H1 (cell line): ENCODE results near the gene HS1BP3.

Source experiments
- BACH1 ChIP-seq: IDR thresholded peaks from 2 replicates; pipeline ENCODE4 v1.6.1; 2012; ENCODE audit warnings: low read length, improper control_type of control experiment
- CBX5 ChIP-seq: fragments of 300-800, 300-1000 bp; sonication (generic); IDR thresholded peaks from 2 replicates; pipeline ENCODE4 v1.7.1; 2016; ENCODE audit warnings: antibody characterized with exemption, low read length, low read depth
- CREB1 ChIP-seq: IDR thresholded peaks from 2 replicates; pipeline ENCODE4 v1.6.1; 2012; ENCODE audit warnings: inconsistent platforms
- EZH2 ChIP-seq: fragments of 200-600 bp; sonication (generic); IDR thresholded peaks from 2 replicates; pipeline ENCODE4 v1.7.1; 2012; ENCODE audit warnings: low read depth, mild to moderate bottlenecking, moderate library complexity, low read length, inconsistent platforms; ENCODE audit not compliant: severe bottlenecking
- FOSL1 ChIP-seq: IDR thresholded peaks from 2 replicates; pipeline ENCODE4 v1.6.1; 2011; ENCODE audit warnings: mild to moderate bottlenecking, low read depth, low read length, moderate library complexity; ENCODE audit not compliant: insufficient read depth
- JUN ChIP-seq: IDR thresholded peaks from 2 replicates; pipeline ENCODE4 v1.6.1; 2011; ENCODE audit warnings: low read depth, mild to moderate bottlenecking, improper control_type of control experiment, low read length
- MAX ChIP-seq: IDR thresholded peaks from 2 replicates; pipeline ENCODE4 v1.6.1; 2012; ENCODE audit warnings: inconsistent platforms
- RXRA ChIP-seq: IDR thresholded peaks from 2 replicates; pipeline ENCODE4 v1.6.1; 2011; ENCODE audit warnings: low read depth, mild to moderate bottlenecking, low read length, moderate library complexity; ENCODE audit not compliant: insufficient read depth
- SIRT6 ChIP-seq: IDR thresholded peaks from one replicate; pipeline ENCODE4 v1.7.1; 2012; ENCODE audit warnings: low read length, inconsistent platforms
- TF ChIP-seq, protein P1 (sequence below), 3 experiments: IDR thresholded peaks; 1 replicate in 2 of 3; 2 replicates in 1 of 3; pipeline versions ENCODE4 v1.5.1 to v1.6.1; 2011; ENCODE audit warnings: low read length in 3 of 3, mild to moderate bottlenecking in 3 of 3, inconsistent platforms in 2 of 3, low read depth in 1 of 3, moderate library complexity in 1 of 3; ENCODE audit not compliant: insufficient read depth in 1 of 3; ENCODE audit errors: control extremely low read depth in 1 of 3

GRCh38 chr2:20609349-20609994 lies 41.4 kb downstream of the HS1BP3 start:
- TF ChIP-seq BACH1: no peak
- TF ChIP-seq, protein P1, sequence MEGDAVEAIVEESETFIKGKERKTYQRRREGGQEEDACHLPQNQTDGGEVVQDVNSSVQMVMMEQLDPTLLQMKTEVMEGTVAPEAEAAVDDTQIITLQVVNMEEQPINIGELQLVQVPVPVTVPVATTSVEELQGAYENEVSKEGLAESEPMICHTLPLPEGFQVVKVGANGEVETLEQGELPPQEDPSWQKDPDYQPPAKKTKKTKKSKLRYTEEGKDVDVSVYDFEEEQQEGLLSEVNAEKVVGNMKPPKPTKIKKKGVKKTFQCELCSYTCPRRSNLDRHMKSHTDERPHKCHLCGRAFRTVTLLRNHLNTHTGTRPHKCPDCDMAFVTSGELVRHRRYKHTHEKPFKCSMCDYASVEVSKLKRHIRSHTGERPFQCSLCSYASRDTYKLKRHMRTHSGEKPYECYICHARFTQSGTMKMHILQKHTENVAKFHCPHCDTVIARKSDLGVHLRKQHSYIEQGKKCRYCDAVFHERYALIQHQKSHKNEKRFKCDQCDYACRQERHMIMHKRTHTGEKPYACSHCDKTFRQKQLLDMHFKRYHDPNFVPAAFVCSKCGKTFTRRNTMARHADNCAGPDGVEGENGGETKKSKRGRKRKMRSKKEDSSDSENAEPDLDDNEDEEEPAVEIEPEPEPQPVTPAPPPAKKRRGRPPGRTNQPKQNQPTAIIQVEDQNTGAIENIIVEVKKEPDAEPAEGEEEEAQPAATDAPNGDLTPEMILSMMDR (IDR thresholded peaks at IDR 0.05; ENCODE audit: control extremely low read depth in 1 of 3, insufficient read depth in 1 of 3, low read depth in 1 of 3, low read length in 3 of 3): no peak
- TF ChIP-seq SIRT6: no peak
- no peak for TF ChIP-seq EZH2
- no peak for TF ChIP-seq CBX5
- TF ChIP-seq JUN: no peak
- no peak for TF ChIP-seq FOSL1
- TF ChIP-seq CREB1: no peak
- TF ChIP-seq MAX: no peak
- TF ChIP-seq RXRA: no peak
